GM19239 (cell line): ENCODE measurements around the gene BLOC1S4.

Experiments
- DNase-seq: peaks from one replicate; pipeline ENCODE4 v3.0.0; 2011; ENCODE audit warnings: low spot score; ENCODE audit not compliant: insufficient read length
- FAIRE-seq: peaks from 2 replicates; lab custom pipeline; 2011; peaks lifted over from hg19 to GRCh38; lab: Jason Lieb, UNC

The BLOC1S4 gene

DNA sequence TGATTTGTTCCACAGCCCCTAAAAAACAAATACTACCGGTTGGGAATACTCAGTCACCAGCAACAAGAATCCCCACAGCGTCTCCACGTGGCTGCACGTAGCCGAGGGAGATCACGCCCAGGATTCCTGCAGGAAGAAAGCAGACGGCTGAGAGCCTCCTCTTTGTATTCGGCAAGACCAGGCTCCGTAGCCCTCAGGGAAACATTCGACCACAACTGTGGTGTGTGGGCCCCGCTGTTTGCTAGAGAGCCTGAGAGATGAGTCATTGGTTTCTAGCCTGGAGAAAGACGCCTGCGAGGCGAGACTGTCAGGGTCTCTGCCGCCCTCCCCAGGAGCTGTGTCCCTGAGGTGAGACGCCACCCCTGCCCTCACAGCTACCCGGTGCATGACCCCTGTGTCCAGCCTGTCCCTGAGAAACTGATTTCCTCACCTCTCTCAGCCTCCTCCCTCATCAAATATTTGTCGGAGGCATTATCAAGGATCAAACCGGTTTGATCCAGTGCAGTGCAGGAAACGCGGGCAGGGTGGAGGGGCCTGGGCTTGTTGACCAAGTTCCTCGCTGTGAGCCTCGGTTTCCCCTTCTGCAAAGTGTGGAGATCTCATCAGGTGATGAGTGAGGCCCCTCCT, 27.0 kb upstream of the BLOC1S4 start:
- FAIRE-seq, result peak; percentile 61

DNA sequence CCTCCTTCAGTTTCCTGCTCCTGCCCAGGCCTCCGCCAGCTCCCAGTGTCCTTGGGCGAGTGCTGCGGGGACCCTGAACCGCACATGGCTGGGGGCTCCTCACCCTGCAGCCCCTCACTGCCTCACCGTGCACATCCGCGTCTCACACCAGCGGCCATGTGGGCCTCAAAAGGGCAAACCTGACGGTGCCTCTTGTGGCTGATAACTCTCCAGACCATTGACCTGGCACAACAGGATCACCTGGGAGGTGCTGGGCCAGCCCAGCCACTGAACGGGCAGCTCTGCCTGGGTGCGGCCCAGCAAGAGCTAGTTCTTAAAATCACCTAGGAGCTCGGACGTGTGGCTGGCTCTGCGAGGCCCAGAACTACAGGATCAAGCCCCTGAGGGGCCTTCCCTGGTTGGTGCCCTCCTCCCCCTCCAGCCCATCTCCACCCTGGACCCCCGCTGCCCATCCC, 26.4 kb upstream of the BLOC1S4 start:
- FAIRE-seq, result no peak
- DNase-seq, result no peak

More for the DNA sequence above, 27.0 kb upstream of the BLOC1S4 start:
- DNase-seq, result peak; percentile 53

DNA sequence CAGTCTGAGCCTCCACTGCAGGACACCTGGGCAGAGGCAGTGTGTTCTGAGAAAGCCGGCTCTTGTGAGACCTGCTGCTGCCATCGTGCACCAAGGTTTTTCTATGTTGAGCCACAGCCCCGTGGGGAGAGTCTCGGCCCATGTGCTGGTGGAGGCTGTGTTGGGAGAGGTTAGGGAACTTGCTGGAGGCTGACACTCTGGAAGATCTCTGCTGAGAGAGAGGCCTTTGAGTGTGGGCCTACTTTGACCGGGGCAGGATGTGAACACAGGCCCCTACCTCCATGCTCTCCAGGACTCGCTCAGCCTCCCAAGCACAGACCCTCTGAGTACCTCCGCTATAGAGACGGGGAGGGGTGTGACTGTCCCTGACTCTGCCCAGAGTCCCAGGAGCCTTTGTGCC, 23.6 kb upstream of the BLOC1S4 start:
- FAIRE-seq (no peak), DNase-seq (no peak)

DNA sequence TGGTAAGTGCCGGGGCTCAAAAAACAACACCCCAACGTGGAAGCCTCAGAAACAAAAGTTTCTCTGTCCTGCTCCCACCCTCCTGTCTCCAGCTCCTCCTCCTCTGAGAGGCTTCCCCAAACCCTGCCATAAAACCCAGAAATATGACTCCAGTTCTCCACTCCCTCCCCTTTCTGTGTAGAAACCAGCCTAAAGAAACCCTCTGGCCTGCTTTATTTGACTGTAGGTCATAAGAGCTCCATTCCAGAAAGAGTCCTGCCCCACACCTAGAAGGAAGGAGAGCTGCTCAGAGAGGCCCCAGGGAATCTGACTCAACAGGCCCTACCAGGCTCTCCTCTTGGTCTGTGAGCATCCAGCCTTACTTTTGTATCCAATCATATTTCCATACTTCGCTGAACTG, 23.2 kb upstream of the BLOC1S4 start:
- FAIRE-seq (no peak), DNase-seq (no peak)

DNA sequence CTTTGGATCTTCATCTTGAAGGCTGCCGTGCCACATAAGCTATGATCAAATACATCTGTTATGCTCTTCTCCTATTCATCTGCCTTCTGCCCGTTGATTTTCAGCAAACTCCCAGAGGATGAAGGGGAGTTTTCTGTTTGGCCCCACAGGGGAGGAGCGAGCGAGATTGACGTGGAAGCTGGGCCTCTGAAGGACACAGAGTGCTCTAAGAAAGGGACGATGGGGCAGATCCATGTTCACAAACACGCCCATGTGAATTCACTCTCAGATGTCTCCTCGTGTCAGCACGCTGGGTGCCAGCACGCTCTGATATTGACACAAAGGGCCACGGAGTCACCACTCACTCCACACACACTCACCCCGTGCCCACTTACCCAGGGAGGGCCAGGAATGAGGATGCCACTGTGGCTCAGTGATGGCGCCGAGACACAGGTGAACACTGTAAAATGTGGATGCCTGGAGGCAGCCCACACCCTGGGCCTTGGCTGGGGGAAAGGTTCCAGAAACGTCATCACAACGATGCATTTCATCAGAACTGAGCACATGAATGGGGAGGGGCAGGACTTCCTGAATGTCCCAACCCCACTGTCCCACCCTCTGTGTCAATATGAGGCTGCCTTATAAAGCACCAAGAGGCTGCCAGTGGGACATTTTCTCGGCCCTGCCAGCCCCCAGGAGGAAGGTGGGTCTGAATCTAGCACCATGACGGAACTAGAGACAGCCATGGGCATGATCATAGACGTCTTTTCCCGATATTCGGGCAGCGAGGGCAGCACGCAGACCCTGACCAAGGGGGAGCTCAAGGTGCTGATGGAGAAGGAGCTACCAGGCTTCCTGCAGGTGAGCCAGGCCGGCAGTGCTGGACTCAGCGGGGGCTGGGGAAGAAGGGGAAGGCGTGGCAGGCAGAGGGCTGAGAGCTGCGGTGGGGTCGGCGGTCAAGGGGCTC, 22.5 kb upstream of the BLOC1S4 start, which contains the start of gene S100P:
Gene S100P (plus strand): TSS at position 648 of the 946 bp plus-strand sequence. CDS start 55 bp downstream, at position 703.
- FAIRE-seq (no peak), DNase-seq (no peak)

DNA sequence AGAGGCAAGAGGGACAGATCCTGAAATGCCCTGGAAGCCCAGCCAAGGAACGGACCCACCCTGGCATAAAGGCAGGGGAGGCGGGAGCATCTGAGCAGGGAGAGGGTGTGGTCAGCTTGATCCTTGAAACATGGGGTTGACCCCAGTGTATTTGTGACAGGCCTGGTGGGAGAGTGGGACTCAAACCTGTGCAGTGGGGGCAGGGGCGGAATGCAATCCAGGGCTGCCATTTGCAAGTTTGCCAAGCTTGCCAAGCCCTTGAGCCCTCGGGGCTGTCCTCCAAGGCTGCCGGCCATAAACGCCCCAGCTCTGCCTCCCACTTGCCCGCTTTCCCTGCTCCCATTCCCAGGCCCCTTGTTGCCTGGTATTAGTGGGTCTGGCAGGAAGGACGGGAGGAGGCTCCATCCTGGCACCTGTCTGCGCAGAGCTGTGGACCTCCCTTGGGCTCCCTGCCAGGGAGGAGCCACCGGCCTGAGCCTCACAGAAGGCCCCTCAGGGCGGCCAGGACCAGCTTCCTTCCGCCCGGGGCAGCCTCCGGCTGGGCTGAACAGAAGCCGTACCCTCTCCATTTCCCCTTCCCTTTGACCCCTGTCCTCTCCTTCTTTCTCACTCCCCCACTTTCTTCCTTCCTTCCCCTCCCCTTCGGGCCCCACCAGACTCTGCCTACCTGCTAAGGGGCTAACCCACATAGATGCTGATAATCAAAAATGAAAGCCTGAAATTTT, 21.6 kb upstream of the BLOC1S4 start:
- FAIRE-seq (no peak), DNase-seq (no peak)

DNA sequence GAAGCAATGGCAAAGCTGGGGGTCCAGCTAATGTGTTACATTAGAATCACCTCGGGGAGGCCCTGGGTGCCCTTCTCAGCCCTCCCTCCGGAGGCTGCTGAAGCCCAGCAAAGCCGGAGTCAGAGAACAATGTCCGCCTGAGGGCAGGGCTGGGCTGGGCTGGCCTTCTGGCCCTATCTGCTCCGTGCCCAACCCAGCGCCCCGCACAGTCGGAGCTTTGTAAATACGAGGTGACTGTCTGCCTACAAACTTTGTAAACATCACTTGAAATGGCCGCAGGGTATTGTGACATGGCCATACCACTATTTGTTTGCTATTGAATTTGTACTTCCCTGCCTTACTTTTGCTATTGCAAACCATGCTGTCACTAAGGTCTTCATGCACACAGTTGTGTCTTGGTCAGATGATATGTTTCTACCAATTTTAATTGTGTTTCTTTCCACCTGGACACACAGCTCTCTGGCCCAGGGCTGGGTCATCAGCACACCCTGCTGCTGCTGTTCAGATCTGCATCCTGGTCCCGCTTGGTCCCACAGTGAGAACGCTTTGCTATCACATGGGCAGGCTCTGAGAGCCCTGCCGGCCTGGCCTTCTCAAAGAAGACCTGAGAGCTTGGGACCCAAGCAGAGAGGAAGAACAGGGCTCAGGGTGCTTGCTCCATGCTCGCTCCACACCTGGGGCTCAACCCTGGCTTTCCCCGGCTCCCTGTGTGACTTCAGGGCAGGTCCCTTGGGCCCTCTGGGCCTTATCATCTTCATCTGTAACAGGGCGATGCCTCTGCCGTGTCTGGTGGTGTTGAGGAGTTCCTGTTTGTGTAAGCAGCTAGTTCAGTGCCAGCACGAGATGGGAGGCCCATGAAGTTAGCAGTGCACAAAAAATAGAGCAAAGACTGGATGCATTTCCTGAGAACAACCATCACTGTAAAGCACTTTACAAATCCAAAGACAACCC, 20.0 kb upstream of the BLOC1S4 start:
- no peak for FAIRE-seq
- DNase-seq, result no peak

DNA sequence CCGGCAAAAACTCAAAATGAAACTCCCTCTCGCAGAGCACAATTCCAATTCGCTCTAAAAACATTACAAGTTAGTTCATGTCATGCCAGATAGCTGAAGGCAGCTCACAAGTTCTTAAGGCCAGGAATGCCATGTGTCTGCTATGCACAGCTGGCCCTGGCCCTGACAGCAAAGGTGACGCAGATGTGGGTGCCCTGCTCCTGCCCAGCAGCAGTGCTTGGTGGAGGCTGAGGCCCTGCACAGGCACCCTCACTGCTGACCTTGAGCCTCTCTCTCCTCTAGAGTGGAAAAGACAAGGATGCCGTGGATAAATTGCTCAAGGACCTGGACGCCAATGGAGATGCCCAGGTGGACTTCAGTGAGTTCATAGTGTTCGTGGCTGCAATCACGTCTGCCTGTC, 19.4 kb upstream of the BLOC1S4 start:
- DNase-seq, result no peak
- no peak for FAIRE-seq

DNA sequence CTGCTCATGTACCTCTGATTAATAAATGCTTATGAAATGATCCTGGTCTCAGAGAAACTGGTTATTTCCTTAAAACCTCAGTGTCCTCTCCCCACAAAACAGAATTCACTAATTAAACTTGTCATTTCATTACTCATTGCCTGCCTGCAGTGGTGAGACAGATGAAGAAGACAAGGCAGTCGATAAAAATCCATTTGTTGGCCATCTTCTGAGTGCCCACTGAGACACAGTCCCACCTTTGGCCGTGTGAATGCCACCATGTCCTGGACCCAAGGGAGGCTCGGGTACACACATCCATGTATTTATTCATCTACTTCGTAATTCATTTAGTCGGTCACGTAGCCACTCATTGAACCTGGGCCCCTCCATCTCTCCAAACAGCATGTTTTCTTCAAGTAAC, 18.8 kb upstream of the BLOC1S4 start:
- no peak for FAIRE-seq
- no peak for DNase-seq

DNA sequence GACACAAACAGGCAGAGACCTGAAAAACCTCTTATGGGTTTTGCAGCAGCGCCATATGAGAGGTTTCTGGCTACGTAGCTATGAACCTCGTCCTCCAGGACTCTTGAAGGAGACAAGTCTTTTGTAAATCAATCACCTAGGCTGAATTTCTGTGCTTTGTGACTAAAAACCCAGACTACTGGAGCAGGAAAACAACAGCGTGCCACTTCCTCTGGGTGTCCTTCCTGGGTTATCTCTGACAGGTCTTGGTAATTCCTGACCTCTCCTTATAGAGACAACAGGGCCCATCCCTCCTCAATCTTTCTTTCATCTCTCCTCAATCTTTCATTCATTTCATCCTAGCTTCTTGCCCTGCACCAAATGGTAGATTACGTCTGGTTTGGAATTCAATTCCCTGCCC, 16.6 kb upstream of the BLOC1S4 start:
- DNase-seq (no peak), FAIRE-seq (no peak)

DNA sequence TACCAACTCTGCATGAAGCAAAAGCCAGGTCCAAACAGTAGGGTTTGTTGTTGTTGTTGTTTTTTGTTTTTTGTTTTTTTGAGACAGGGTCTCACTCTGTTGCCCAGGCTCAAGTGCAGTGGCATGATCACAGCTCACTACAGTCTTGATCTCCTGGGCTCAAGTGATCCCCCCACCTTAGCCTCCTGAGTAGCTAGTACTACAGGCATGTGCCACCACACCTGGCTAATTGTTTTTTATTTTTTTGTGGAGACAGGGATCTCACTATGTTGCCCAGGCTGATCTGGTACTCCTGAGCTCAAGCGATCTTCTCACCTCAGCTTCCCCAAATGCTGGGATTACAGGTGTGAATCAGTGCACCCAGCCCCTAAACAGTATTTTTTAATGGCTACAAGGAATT, 16.1 kb upstream of the BLOC1S4 start:
- DNase-seq (no peak), FAIRE-seq (no peak)

DNA sequence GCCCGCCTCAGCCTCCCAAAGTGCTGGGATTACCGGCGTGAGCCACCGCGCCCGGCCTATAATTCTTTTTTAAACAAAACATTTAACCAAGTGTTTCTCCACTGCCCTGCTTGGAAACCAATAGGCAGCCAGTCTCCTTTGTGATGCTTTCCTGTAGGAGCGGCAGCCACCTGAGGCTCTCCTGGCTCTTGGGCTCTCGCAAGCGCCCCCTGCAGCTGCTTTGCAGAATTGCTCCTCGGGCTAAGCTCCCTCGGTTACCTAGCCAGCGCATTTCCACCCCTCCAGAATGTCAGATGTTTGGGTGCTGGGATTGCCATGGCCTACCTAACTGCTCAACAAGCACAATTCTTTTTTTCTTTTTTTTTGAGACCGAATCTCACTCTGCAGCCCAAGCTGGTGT, 14.6 kb upstream of the BLOC1S4 start:
- no peak for DNase-seq
- no peak for FAIRE-seq

DNA sequence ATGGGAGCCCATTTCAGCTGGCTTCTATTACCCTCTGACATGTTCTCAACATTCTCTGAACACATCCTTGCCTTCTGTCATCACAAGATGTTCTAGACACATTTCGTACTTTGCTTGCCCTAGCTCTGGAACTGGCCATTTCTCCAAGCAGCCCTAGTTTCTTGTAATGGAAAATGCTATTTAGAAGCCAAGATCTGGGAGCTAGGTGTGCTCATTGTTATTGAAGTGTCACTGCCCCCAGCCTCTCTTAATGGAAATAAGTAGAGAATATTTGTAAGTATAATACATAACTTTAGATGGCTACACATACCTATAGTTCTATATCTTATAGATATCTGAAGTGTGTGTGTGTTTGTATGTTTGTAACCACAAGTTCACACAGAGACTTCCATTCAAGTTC, 13.2 kb upstream of the BLOC1S4 start:
- FAIRE-seq, result no peak

DNA sequence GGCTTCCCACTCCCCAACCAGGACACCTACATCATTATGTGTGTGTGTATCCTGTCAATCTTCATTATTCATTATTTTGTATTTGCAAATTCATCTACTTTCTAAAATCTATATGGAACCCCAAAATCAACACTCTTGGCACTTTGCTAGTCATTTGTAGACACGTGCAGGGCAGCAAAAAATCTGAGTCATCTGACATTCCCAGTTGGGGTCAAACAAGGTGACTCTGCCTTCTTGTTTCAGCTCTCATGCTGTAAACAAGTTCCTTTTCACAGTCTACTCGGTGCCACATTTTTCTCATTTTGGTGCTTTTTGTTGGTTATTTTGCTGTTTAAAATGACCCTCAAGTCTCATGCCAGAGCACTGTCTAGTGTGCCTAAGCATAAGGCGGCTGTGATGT, 12.2 kb upstream of the BLOC1S4 start:
- DNase-seq, result no peak
- no peak for FAIRE-seq

More for the DNA sequence above, 13.2 kb upstream of the BLOC1S4 start:
- no peak for DNase-seq

DNA sequence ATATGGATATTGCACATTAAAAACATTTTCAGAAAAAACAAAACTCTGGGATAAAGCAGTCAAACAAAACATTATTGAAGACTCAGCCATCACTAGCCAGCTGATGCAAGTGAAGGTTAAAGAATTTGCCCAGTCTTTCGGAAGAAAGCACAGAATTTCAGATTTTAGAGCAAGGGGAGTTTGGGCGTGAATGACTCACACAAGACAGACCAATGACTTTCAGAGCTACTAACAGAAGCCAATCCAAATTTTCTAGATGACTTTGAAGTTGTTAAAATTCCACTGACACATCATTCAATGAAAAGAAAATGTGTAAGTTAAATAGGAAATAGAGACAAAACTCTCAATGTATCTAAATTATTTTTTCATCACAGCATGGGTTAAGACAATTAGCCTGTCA, 10.3 kb upstream of the BLOC1S4 start:
- FAIRE-seq, result no peak

DNA sequence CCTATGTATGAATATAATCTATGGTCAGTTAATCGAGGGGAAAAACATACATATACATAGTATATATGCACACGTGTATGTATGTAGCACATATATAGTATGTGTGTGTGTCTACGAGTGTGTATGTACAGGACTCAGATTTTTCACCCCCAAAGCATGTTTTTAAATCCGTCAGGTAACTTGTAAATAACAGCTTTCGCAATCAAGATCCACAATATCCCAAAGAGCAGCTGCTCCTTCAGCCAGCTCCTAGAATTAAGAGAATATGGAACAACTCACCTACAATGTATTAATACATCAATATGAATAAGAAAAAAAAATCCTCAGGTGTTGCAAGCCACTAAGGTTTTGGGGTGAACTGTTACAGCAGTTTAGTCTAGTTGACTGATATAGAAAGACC, 9.8 kb upstream of the BLOC1S4 start:
- FAIRE-seq (no peak), DNase-seq (no peak)

More for the DNA sequence above, 10.3 kb upstream of the BLOC1S4 start:
- DNase-seq, result no peak

DNA sequence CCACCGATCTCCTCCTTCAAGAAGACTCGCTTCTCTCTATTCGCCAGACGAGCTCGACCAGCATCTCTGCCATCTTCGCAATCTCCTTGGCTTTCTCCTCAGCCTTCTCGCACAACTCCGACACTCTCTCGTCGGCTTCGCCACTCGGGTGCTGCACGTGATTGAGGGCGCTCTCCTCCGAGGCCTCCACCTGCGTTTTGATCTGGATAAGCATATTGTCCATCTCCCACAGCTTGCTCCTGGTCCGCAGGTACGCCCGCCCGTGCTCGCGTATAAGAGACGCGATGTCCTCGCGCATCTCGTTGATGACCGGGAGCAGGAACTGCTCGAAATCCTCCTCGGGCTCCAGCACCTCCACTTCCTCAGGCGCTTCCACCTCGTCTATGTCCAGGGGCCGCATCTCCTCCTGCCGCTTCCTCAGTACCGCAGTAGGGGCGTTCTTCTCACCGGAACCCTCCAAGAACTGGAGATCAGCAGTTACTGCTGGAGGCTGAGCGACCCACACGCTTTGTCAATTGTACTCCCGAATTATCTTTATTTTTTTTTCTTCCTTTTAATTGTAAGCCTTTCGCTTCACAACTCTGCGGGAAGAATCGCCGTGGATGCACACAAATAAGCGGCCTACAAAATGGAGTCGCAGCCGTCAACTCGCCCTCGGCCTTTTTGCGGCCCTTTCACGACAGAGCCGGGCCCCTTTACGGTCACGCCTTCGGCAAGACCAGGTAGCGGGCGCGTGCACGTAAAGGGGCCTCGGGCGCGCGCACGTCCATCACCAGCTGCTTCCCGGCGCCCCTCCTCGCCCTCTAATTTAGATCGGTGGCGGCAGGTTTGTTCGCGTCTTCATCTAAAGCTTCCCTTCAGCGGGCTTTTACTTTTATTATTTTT, 6.5 kb upstream of the BLOC1S4 start, which contains the start of gene MRFAP1L1:
Gene MRFAP1L1 (minus strand): TSS at position 636 of the 885 bp plus-strand sequence. CDS start 236 bp downstream, at position 400.
- DNase-seq (peak; percentile 76), FAIRE-seq (peak; percentile 95)

DNA sequence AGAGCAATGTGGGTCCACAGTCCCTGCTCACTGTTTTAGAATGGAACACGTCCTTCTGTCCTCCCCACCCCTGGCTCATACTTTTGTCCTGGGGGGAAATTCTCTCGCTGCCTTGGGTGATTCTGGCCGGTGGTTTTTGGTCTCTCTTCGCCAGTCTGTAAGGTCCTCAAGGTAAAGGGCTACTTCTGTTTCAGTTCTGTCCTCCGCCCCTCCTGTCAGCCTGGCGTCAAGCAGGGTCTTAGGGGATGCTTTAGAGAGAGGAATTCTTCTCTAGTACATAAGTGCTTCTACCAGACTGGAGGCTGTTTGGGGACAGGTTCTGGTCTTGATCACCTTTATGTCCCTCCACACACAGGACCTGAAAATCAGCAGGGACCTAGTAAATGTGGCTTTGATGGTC, 5.7 kb upstream of the BLOC1S4 start:
- DNase-seq (no peak), FAIRE-seq (no peak)
